Glutamatergic neuron (in vitro differentiated cells): Measurements from ENCODE around the gene SLC34A3. TPM values are rescaled to one million over a fixed set of nuclear protein-coding genes. Genes with fewer than 3 reads are reported as not detected.

Source experiments
- DNase-seq: peaks from one replicate; pipeline ENCODE4 v3.0.0; 2022
- H3K27ac Mint-ChIP-seq: one replicate; pipeline ENCODE4 v1.8.0; 2020; ENCODE audit warnings: mild to moderate bottlenecking, mixed read lengths, inconsistent platforms; ENCODE audit not compliant: unreplicated experiment
- H3K27me3 Mint-ChIP-seq: one replicate; pipeline ENCODE4 v1.8.0; 2020; ENCODE audit warnings: mild to moderate bottlenecking, moderate library complexity, mixed read lengths, inconsistent platforms; ENCODE audit not compliant: unreplicated experiment
- H3K36me3 Mint-ChIP-seq: one replicate; pipeline ENCODE4 v1.8.0; 2020; ENCODE audit warnings: mild to moderate bottlenecking, mixed read lengths, inconsistent platforms; ENCODE audit not compliant: unreplicated experiment
- H3K4me1 Mint-ChIP-seq: one replicate; pipeline ENCODE4 v1.8.0; 2020; ENCODE audit warnings: mild to moderate bottlenecking, low read depth, mixed read lengths, inconsistent platforms; ENCODE audit not compliant: unreplicated experiment
- H3K4me3 Mint-ChIP-seq: one replicate; pipeline ENCODE4 v1.8.0; 2020; ENCODE audit warnings: mild to moderate bottlenecking, mixed read lengths, inconsistent platforms; ENCODE audit not compliant: unreplicated experiment
- H3K9me3 Mint-ChIP-seq: one replicate; pipeline ENCODE4 v1.8.0; 2020; ENCODE audit warnings: mild to moderate bottlenecking, moderate library complexity, mixed read lengths, inconsistent platforms; ENCODE audit not compliant: unreplicated experiment
- CTCF ChIP-seq: fragments of 200-600 bp; sonication (generic); IDR thresholded peaks from one replicate; pipeline ENCODE4 v1.5.0; 2021; ENCODE audit not compliant: partially characterized antibody, unreplicated experiment
- total RNA-seq: library from RNA; stranded (reverse); fragmentation: NEBNext Ultra II Directional; extraction: Animal tissue kit (Norgen Biotek cat#: 25700); gene quantifications from one replicate; pipeline ENCODE4 v1.2.1, GENCODE V29; 2021; ENCODE audit not compliant: unreplicated experiment

SLC34A3 gene
- total RNA-seq, 1 donor from 2014 or later, result not detected

DNA sequence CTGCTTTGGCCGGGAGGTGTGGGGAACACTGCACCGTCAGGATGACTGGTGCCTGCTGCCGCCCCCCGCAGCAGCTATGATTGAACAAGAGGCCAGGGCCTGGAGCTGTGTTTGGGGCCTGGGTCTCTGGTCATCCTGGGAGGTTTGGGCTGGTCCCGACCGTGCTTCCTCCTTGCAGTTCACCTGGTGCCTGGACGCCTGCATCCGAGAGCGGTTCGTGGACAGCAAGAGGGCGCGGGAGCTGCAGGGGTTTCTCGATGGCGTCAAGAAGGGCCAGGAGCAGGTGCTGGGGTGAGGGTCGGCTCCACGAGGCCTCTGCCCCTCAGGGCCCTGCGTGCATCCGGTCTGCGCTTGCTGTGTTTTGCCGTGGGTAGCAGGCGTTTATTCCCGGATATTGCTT is 33.4 kb downstream of the SLC34A3 start:
- DNase-seq, result no peak
- no peak for TF ChIP-seq CTCF
- no peaks in the 10 kb centered on the region for H3K4me1 Mint-ChIP-seq
- peaks cover 7% of the 10 kb centered on the region for H3K9me3 Mint-ChIP-seq
- no peak overlapping the region for H3K4me3 Mint-ChIP-seq
- no peak overlapping the region for H3K27ac Mint-ChIP-seq
- H3K36me3 Mint-ChIP-seq, result no peaks in the 10 kb centered on the region
- peaks cover 3% of the 10 kb centered on the region for H3K27me3 Mint-ChIP-seq

DNA sequence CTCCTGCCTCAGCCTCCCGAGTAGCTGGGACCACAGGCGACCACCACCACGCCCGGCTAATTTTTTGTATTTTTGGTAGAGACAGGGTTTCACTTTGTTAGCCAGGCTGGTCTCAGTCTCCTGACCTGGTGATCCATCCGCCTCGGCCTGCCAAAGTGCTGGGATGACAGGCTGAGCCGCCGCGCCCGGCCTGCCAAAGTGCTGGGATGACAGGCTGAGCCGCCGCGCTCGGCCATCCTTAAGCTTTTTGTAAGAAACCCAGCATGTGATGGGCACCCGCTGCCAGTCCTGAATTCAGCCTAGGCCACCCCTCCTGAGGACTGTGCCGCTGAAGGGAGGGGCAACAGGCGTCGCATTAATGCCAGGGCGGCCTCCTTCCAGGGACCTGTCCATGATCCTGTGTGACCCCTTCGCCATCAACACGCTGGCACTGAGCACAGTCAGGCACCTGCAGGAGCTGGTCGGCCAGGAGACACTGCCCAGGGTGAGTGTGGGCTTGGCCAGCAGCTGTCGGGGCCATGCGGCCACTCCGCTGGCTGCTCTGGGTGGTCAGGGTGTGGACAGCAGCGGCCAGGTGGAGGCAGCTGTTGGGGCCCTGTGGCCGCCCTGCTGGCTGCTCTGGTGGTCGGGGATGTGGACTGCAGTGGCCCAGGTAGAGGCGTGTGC is 34.9 kb downstream of the SLC34A3 start:
- Mint-ChIP-seq H3K27me3 (peaks cover 3% of the 10 kb centered on the region), H3K36me3 (no peaks in the 10 kb centered on the region), H3K4me1 (no peaks in the 10 kb centered on the region), H3K27ac (no peak overlapping the region), H3K9me3 (peaks cover 7% of the 10 kb centered on the region), H3K4me3 (no peak overlapping the region)
- TF ChIP-seq CTCF, result no peak
- no peak for DNase-seq

- DNase-seq, result no peak
- TF ChIP-seq CTCF, result no peak
- H3K9me3 Mint-ChIP-seq, result peaks cover 7% of the 10 kb centered on the region
- no peak overlapping the region for H3K4me3 Mint-ChIP-seq
- peaks cover 3% of the 10 kb centered on the region for H3K27me3 Mint-ChIP-seq
- H3K4me1 Mint-ChIP-seq, result no peaks in the 10 kb centered on the region
- no peak overlapping the region for H3K27ac Mint-ChIP-seq
- no peaks in the 10 kb centered on the region for H3K36me3 Mint-ChIP-seq
These were observed 35.4 kb downstream of the SLC34A3 start for GRCh38 chr9:137266162-137266527.

DNA sequence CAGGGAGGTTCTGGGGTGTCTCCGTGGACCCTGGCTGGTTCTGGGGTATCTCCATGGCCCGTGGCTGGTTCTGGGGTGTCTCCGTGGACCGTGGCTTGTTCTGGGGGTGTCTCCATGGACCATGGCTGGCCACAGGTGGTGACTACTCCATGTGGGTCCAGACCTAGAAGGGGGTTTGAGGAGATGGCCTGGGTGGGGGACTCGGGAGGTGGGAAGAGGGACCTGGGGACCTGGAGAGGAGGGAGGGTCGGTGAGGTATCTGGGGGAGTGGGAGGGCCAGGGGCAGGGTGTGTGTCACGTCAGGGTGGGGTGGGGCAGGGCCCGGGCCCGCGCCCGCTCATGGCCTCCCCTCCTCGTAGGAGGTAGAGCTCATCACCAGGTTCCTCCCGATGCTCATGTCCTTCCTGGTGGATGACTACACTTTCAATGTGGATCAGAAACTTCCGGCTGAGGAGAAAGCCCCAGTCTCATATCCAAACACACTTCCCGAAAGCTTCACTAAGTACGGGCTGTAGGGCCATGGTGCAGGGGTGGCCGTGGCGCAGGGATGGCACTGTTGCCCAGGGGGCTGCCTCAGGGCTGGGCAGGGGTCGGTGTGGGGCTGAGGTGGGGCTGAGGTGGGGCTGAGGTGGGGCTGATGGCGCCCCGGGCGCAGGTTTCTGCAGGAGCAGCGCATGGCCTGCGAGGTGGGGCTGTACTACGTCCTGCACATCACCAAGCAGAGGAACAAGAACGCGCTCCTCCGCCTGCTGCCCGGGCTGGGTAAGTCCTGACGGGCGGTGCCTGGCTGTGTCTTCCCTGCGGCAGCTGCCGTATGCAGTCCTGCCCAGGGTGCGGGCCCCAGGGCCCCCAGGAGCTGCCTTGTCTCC is 36.1 kb downstream of the SLC34A3 start:
- no peak for DNase-seq
- Mint-ChIP-seq H3K4me3 (no peak overlapping the region), H3K9me3 (peaks cover 5% of the 10 kb centered on the region), H3K27ac (no peak overlapping the region), H3K4me1 (no peaks in the 10 kb centered on the region), H3K27me3 (peaks cover 5% of the 10 kb centered on the region), H3K36me3 (no peaks in the 10 kb centered on the region)
- no peak for TF ChIP-seq CTCF

- TF ChIP-seq CTCF, result no peak
- no peak overlapping the region for H3K27ac Mint-ChIP-seq
- DNase-seq, result no peak
- H3K27me3 Mint-ChIP-seq, result peaks cover 5% of the 10 kb centered on the region
- H3K4me3 Mint-ChIP-seq, result no peak overlapping the region
- H3K36me3 Mint-ChIP-seq, result no peaks in the 10 kb centered on the region
- H3K9me3 Mint-ChIP-seq, result peaks cover 4% of the 10 kb centered on the region
- no peaks in the 10 kb centered on the region for H3K4me1 Mint-ChIP-seq
These were observed 37.2 kb downstream of the SLC34A3 start for GRCh38 chr9:137267933-137268355.
